NB4 (cell line): Measurements from ENCODE around the gene FRK.
"Not testable (repeated sequence)": the region's sequence is repeated elsewhere in the genome, so short reads cannot be mapped to it uniquely, and the experiment has no call there.

ENCODE experiments used
- CTCF ChIP-seq: IDR thresholded peaks from one replicate; pipeline ENCODE4 v1.5.1; 2012; ENCODE audit warnings: low read depth, low read length
- MYC ChIP-seq: IDR thresholded peaks from 2 replicates; pipeline ENCODE4 v1.6.1; 2011; ENCODE audit warnings: low read depth, low read length
- POLR2A ChIP-seq: IDR thresholded peaks from 2 replicates; pipeline ENCODE4 v1.6.1; 2011; ENCODE audit warnings: mild to moderate bottlenecking; ENCODE audit not compliant: insufficient read length; ENCODE audit errors: extremely low read depth
- TF ChIP-seq, protein P1 (sequence below): IDR thresholded peaks from 2 replicates; pipeline ENCODE4 v1.6.1; 2011; ENCODE audit warnings: low read depth, low read length

GRCh38 chr6:115937502-115937901 is 123.2 kb downstream of the FRK start:
- TF ChIP-seq CTCF, POLR2A, MYC: not testable (repeated sequence)
- TF ChIP-seq, protein P1, sequence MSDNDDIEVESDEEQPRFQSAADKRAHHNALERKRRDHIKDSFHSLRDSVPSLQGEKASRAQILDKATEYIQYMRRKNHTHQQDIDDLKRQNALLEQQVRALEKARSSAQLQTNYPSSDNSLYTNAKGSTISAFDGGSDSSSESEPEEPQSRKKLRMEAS: not testable (repeated sequence)
